ENCODE measurements around the gene KIFAP3. TPM values are rescaled to one million over a fixed set of nuclear protein-coding genes. Genes with fewer than 3 reads are reported as not detected.
"Not testable (repeated sequence)": the region's sequence is repeated elsewhere in the genome, so short reads cannot be mapped to it uniquely, and the experiment has no call there.

Gene KIFAP3
- total RNA-seq, 2 donors from 2014 or later, result 17.1 to 37.3 TPM

- H3K36me3 ChIP-seq, result peaks cover 0 to 14% of the 10 kb centered on the region in 2 donors
- H3K4me1 ChIP-seq (replicated peaks), result no peaks in the 10 kb centered on the region
- H3K27me3 ChIP-seq (replicated peaks; ENCODE audit: insufficient read depth), result no peaks in the 10 kb centered on the region
- H3K9me3 ChIP-seq, result no peaks in the 10 kb centered on the region
- TF ChIP-seq POLR2A (IDR thresholded peaks at IDR 0.05), result no peak
- no peak for TF ChIP-seq POLR2AphosphoS5 (IDR thresholded peaks at IDR 0.05)
- TF ChIP-seq, protein P1, sequence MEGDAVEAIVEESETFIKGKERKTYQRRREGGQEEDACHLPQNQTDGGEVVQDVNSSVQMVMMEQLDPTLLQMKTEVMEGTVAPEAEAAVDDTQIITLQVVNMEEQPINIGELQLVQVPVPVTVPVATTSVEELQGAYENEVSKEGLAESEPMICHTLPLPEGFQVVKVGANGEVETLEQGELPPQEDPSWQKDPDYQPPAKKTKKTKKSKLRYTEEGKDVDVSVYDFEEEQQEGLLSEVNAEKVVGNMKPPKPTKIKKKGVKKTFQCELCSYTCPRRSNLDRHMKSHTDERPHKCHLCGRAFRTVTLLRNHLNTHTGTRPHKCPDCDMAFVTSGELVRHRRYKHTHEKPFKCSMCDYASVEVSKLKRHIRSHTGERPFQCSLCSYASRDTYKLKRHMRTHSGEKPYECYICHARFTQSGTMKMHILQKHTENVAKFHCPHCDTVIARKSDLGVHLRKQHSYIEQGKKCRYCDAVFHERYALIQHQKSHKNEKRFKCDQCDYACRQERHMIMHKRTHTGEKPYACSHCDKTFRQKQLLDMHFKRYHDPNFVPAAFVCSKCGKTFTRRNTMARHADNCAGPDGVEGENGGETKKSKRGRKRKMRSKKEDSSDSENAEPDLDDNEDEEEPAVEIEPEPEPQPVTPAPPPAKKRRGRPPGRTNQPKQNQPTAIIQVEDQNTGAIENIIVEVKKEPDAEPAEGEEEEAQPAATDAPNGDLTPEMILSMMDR (IDR thresholded peaks at IDR 0.05), result no peak
- no peak overlapping the region for H3K4me3 ChIP-seq
- DNase-seq (ENCODE audit: low spot score), result no peak
- no peak overlapping the region for H3K27ac ChIP-seq
- intact Hi-C loops (cut with DNase I), result no loop called here
- 72% methylated on average over 3 of the region's 3 CpGs for WGBS
Measured at GRCh38 chr1:169873582-169874199, 200.8 kb downstream of the KIFAP3 start.

- TF ChIP-seq POLR2A (IDR thresholded peaks at IDR 0.05) (no peak), POLR2AphosphoS5 (IDR thresholded peaks at IDR 0.05) (no peak)
- TF ChIP-seq, protein P1 (IDR thresholded peaks at IDR 0.05), result no peak
- H3K36me3 ChIP-seq, result peaks cover 0 to 14% of the 10 kb centered on the region in 2 donors
Measured at GRCh38 chr1:169872906-169873305, 201.6 kb downstream of the KIFAP3 start.

DNA sequence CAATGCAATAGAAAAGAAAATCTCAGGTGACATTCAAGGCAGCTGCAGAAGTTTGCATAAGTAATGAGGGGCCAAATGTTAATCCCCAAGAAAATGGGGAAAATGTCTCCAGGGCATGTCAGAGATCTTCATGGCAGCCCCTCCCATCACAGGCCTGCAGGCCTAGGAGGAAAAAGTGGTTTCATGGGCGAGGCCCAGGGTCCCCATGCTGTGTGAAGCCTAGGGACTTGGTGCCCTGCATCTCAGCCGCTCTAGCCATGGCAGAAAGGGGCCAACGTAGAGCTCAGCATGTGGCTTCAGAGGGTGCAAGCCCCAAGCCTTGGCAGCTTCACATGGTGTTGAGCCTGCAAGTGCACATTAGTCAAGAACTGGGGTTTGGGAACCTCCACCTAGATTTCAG, 202.5 kb downstream of the KIFAP3 start:
- 93% methylated on average over 3 of the region's 3 CpGs for WGBS
- H3K36me3 ChIP-seq, result peaks cover 0 to 14% of the 10 kb centered on the region in 2 donors

More at GRCh38 chr1:169872906-169873305, 201.6 kb downstream of the KIFAP3 start:
- H3K4me3 ChIP-seq, result no peak overlapping the region
- intact Hi-C loops (cut with DNase I), result no loop called here
- H3K27ac ChIP-seq, result no peak overlapping the region
- no peaks in the 10 kb centered on the region for H3K27me3 ChIP-seq (replicated peaks; ENCODE audit: insufficient read depth)
- DNase-seq (ENCODE audit: low spot score), result no peak
- no peaks in the 10 kb centered on the region for H3K9me3 ChIP-seq
- H3K4me1 ChIP-seq (replicated peaks), result no peaks in the 10 kb centered on the region

More for the DNA sequence above, 202.5 kb downstream of the KIFAP3 start:
- H3K4me1 ChIP-seq (replicated peaks); H3K27ac ChIP-seq; H3K9me3 ChIP-seq; H3K4me3 ChIP-seq; DNase-seq (ENCODE audit: low spot score); intact Hi-C loops (cut with DNase I); H3K27me3 ChIP-seq (replicated peaks; ENCODE audit: insufficient read depth): not testable (repeated sequence)

Small RNA genes within 50 kb of the gene (small RNA-seq; reads per million reads assigned to genes)
- gene MRPS10P1, result 0 reads per million in 2 donors

Other genes starting within 250 kb of the KIFAP3 start
- 10 to 100 TPM; 15.8 to 18.6 TPM for gene SCYL3, start 180.8 kb downstream of the KIFAP3 start, total RNA-seq
- gene NTMT2, start 71.3 kb upstream of the KIFAP3 start, total RNA-seq, result not detected

Measured in prostate gland (tissue), 2 donors.